Kidney epithelial cell (primary cell): ENCODE measurements around the gene FFAR3. TPM values are rescaled to one million over a fixed set of nuclear protein-coding genes. Genes with fewer than 3 reads are reported as not detected.
"Not testable (repeated sequence)": the region's sequence is repeated elsewhere in the genome, so short reads cannot be mapped to it uniquely, and the experiment has no call there.

ENCODE experiments used
- DNase-seq: peaks from one replicate; pipeline ENCODE4 v3.0.0-alpha.2; 2010; ENCODE audit warnings: low read depth
- H3K27me3 ChIP-seq: 2 replicates; pipeline ENCODE4 v1.6.0; 2011; ENCODE audit warnings: low read length; ENCODE audit not compliant: control insufficient read depth, insufficient read depth
- H3K36me3 ChIP-seq: 2 replicates; pipeline ENCODE4 v1.5.1; 2011; ENCODE audit warnings: low read length; ENCODE audit not compliant: control insufficient read depth, insufficient read depth
- H3K4me3 ChIP-seq: 2 replicates; pipeline ENCODE4 v1.5.1; 2011; ENCODE audit warnings: low read depth, mild to moderate bottlenecking, control low read depth, low read length
- total RNA-seq: library from RNA; depleted of rRNA; stranded (reverse); fragments of >200 nt; gene quantifications from 2 replicates; pipeline ENCODE4 v1.2.3, GENCODE V29; 2015
- TF ChIP-seq, protein P1 (sequence below): IDR thresholded peaks from 2 replicates; pipeline ENCODE4 v1.5.1; 2011; ENCODE audit warnings: mild to moderate bottlenecking, moderate library complexity, low read length, control low read depth, inconsistent platforms; ENCODE audit not compliant: insufficient read depth, poor library complexity, severe bottlenecking

Gene FFAR3
- total RNA-seq, 1 donor from 2014 or later = not detected

DNA sequence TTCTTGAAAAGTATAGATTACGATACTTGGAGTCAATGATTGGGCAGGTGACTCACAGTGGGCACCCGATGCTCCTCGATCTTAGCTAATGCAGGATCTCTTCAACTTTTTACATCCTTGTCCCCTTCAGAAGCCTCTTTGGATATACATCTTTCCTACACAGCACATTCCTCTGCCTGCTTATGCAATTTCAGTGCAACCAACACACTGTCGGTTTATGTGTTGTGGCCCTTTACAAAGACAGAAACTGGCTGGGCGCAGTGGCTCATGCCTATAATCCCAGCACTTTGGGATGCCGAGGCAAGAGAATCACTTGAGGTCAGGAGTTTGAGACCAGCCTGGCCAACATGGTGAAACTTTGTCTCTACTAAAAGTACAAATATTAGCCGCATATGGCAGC, 15.2 kb downstream of the FFAR3 start:
- no peak overlapping the region for H3K4me3 ChIP-seq
- H3K27me3 ChIP-seq = no peaks in the 10 kb centered on the region
- H3K36me3 ChIP-seq = no peaks in the 10 kb centered on the region
- DNase-seq = no peak
- TF ChIP-seq, protein P1, sequence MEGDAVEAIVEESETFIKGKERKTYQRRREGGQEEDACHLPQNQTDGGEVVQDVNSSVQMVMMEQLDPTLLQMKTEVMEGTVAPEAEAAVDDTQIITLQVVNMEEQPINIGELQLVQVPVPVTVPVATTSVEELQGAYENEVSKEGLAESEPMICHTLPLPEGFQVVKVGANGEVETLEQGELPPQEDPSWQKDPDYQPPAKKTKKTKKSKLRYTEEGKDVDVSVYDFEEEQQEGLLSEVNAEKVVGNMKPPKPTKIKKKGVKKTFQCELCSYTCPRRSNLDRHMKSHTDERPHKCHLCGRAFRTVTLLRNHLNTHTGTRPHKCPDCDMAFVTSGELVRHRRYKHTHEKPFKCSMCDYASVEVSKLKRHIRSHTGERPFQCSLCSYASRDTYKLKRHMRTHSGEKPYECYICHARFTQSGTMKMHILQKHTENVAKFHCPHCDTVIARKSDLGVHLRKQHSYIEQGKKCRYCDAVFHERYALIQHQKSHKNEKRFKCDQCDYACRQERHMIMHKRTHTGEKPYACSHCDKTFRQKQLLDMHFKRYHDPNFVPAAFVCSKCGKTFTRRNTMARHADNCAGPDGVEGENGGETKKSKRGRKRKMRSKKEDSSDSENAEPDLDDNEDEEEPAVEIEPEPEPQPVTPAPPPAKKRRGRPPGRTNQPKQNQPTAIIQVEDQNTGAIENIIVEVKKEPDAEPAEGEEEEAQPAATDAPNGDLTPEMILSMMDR = no peak

DNA sequence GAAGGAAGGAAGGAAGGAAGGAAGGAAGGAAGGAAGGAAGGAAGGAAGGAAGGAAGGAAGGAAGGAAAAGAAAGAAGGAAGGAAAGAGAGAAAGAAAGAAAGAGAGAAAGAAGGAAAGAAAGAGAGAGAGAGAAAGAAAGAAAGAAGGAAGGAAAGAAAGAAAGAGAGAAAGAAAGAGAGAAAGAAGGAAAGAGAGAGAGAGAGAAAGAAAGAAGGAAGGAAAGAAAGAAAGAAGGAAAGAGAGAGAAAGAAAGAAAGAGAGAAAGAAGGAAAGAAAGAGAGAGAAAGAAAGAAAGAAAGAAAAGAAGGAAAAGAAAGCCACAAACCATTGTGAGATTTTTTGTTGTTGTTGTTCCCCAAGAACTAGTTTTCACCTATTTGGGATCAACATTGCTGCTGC, 15.8 kb downstream of the FFAR3 start:
- H3K36me3 ChIP-seq, H3K4me3 ChIP-seq, H3K27me3 ChIP-seq, DNase-seq: not testable (repeated sequence)

DNA sequence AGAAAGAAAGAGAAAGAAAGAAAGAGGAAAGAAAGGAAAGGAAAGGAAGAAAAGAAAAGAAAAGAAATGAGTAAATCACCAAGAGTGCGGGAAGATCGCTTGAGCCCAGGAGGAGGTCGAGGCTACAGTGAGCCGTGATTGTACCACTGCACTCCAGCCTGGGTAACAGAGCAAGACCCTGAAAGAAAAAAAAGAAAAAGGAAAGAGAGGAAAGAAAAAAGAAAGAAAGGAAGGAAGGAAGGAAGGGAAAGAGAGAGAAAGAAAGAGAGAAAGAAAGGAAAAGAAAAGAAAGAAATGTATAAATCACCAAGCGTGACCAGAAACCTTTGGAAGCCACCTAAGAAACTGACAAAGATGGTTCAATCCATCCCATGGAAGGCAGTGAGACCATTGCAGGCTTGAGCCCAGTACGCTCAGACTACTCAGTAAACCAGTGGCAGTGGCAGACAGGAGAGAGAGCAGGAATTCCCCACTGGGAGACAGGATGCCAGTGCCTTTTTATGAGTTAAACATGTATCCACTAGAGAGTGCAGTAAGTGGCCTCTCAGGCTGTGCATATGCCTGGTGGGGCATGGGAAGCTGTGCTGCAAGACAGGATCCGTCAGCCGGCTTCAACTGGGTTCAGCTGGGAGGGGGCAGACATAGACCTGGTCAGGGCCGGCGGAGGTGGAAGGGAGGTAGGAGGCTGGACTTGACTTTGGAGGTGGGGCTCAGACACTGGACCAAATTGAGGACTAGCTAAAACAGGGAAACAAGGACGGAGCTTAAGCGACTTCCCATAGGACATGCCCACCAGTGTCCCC, 17.4 kb downstream of the FFAR3 start:
- H3K36me3 ChIP-seq = no peaks in the 10 kb centered on the region
- H3K27me3 ChIP-seq = no peaks in the 10 kb centered on the region
- DNase-seq = no peak
- H3K4me3 ChIP-seq = no peak overlapping the region
- TF ChIP-seq, protein P1 = no peak

DNA sequence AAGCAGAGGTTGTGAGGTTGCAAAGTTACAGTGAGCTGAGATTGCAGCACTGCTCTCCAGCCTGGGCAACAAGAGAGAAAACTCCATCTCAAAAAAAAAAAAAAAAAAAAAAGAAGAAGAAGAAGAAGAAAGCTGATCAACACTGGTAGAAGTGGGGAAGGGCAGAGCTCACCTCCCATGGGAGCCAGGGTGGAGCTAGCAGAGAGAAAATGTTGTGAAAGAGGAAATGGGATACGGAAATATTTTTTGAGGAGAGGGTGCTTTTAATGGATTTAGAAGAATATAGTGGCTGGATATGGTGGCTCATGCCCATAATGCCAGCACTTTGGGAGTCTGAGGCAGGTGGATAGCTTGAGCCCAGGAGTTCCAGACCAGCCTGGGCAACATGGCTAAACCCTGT, 19.4 kb downstream of the FFAR3 start:
- Histone ChIP-seq H3K4me3 (no peak overlapping the region), H3K27me3 (no peaks in the 10 kb centered on the region), H3K36me3 (no peaks in the 10 kb centered on the region)
- TF ChIP-seq, protein P1 = no peak
- DNase-seq = no peak

DNA sequence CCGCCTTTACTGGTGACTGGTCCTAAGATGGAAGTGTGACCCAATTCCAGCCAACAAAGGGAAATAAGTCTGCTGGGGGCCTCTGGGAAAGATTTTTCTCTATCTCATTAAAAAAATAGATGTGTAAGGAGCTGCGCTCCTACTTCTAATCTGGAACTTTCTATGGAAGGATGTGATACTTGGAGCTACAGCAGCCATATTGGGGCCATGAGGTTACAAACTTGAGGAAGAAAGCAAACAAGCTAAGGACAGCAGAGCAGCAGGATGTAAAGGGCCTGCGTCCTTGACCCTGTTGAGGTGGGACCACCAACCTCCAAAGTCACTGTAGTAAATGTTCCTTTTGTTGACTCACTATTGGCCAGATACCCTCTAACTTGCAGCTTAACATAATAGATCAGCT, 20.1 kb downstream of the FFAR3 start:
- no peaks in the 10 kb centered on the region for H3K36me3 ChIP-seq
- no peak overlapping the region for H3K4me3 ChIP-seq
- no peak for DNase-seq
- no peaks in the 10 kb centered on the region for H3K27me3 ChIP-seq
- TF ChIP-seq, protein P1 = no peak

DNA sequence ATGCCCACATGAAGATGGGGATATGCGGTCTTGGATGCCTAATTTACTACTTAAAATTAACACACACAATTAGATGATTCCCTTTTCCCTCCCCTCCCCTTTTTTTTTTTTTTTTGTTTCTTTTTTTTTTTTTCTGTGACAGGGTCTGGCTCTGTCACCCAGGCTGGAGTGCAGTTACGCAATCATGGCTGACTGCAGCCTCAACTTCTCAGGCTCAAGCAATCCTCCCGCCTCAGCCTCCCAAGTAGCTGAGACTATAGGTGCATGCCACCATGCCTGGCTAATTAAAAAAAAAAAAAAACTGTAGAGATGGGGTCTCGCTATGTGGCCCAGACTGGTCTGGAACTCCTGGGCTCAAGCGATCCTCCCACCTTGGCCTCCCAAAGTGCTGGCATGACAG, 21.3 kb downstream of the FFAR3 start:
- not testable (repeated sequence) for H3K27me3 ChIP-seq

DNA sequence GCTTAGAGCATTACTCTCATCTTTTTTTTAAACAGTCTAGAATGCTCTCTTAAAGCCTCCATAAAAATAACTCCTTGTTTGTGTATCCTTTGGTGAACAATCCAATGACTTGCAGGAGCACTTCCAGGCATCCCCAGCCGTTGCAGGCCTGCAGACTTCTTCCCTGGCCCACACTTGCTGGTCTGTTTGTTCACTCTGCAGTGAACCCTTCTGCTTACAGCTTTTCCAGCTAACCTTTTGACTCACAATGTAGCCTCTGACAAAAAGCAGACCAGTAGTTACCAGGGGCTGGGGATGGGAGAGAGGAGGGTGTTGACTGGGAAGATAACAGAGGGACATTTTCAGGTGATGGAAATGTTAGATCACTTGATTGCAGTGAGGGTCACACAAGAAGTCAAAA, 21.7 kb downstream of the FFAR3 start:
- H3K4me3 ChIP-seq = no peak overlapping the region
- no peaks in the 10 kb centered on the region for H3K27me3 ChIP-seq
- no peak for DNase-seq
- TF ChIP-seq, protein P1 = no peak
- H3K36me3 ChIP-seq = no peaks in the 10 kb centered on the region

More for the DNA sequence above, 21.3 kb downstream of the FFAR3 start:
- not testable (repeated sequence) for DNase-seq, H3K4me3 ChIP-seq, H3K36me3 ChIP-seq
